Stimulated activated CD8-positive, alpha-beta memory T cell treated with anti-CD3 and anti-CD28 coated beads, Interleukin-7, amount 100 ng/mL, for 24 hours (primary cell): Measurements from ENCODE around the gene CENPP.
"Not testable (repeated sequence)": the region's sequence is repeated elsewhere in the genome, so short reads cannot be mapped to it uniquely, and the experiment has no call there.

Experiments used
- DNase-seq: peaks from one replicate; pipeline ENCODE4 v3.0.0-alpha.2; 2020; ENCODE audit warnings: low read depth

The CENPP gene

DNA sequence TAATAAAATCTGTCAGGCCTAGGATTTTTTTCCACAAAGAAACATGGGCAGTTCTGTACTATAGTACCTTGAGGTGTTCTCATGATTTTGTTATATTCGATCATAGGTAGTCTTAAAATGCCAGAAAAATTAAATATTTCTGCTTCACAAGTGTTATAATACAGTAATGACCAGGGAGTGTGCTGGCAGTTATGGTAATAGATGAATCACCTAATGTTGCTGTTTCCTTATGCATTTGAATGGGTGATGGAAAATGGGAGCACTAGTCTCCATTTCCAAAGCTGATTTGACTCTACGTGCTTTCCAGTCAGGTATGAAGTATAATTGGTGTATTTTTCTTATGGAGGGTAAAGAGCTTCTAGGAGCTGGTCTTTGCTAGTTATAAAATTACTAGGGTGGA lies 54.9 kb downstream of the CENPP start:
- no peak for DNase-seq

DNA sequence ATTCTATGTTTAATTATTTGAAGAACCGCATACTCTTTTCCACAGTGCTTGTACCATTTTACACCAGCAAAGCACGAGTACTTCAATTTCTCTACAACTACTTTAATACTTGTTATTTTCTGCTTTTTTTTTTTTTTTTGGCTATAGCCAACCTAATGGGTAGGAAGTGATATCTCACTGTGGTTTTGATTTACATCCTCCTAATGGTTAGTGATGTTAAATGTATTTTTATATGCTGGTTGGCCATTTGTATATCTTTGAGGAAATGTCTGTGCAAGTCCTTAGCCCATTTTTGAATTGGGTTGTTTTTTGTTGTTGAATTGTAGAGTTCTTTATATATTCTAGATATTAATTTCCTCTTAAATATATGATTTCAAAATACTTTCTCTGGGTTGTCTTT lies 56.0 kb downstream of the CENPP start:
- DNase-seq = no peak

DNA sequence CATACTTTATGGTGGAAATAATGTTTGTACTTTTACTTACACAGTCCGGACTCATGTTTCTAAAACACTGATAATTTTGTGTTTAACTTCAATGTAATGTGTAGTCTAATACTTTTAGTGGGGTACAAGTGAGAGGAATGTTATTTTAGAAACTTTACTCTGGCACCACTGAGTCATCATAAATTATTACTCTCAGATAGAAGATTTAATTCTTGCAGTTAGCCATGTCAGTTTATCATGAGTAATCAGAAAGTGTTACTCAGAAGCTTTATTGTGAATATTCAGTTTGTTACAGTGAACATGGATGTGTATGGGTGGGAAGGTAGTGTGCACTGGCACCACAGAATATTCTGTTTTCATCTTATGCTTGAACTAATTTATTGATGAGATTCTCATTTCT lies 58.6 kb downstream of the CENPP start:
- no peak for DNase-seq

DNA sequence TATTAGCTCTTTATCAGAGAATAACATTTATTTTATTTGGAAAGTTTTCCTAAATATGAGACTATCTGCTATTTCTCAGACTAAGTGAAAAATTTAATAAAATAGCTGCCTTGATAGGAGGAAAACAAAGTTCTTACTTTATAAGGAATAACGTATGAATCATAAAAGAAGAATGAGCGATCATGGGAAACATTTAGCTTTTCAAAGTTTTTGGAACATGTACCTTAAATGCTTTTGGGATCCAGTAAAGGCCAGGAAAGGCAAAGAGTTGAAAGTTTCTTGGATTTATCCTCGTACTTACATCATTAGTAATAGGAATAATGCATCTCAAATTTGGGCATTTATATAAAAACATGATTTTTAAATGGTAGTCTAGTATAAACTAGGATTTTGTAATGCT lies 59.2 kb downstream of the CENPP start:
- DNase-seq = no peak

DNA sequence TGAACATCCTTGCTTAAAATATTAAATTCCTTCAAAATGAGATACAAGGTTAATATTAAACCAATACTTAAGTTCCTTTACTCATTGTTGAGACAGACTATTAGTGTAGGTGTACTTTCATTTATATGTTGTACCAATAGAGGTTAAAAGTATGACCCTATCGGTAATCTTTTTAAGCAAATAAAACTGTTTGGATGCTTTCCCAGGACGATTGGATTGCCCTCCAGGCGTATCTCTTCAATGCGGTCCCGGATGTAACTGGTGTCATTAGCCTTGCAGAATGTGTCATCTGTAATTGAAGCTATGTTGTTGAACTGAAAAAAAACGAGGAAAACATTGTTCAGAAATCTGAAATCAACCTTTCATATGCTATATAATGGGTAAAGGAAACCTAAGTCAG lies 59.7 kb downstream of the CENPP start:
- no peak for DNase-seq

DNA sequence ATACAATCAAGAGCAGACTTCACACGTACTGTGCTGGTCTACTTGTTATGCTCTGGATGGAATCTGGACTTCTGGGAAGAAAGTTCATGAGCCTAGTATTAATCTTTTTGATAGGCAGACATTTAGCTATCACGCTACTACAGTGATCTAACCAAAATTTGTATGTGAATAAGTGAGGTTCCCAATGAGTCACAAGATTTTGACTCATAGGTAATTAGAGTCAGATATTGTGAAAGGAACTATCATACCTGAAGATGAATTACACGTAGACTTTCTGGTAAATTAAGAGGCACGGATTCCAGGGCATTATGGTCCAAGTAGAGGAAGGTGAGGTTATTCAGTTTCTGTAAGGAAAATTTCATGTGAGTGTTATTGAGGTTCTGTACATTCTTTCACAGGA lies 60.2 kb downstream of the CENPP start:
- no peak for DNase-seq

DNA sequence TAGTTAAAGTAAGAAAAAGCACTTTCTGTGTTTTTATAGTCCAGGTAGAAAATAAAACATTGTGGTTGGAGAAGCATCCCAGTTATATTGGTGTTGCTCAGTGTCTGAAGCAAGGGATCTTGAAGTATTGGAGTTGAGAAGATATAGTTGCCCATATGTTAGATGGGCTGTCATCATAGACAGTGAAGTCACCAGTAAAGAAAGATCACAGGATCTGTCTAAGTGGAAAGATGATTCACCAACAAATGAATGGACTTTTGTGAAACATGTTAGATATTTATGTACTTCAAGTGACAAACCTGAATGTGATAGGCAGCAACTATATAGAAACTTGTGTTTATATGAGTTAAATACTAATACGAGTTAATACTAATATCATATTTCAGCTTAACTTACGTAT lies 66.9 kb downstream of the CENPP start:
- no peak for DNase-seq

DNA sequence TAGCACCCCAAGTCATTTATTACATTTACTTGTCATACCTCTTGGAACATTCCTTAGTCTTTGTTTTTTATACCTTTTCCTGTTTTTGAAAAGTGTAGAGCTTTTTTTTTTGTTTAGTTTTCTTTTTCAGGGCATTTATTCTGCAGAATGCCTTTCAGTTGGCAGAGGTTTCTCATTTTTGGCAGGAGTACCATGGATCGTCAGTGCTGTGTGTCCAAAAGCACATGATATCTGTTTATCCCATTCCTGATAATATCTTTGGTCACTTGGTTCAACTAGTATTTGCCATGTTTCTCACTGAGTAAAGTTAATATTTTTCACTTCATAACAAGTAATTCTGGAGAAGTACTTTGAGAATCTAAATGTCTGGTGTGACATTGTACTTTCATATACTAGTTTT lies 67.9 kb downstream of the CENPP start:
- no peak for DNase-seq

DNA sequence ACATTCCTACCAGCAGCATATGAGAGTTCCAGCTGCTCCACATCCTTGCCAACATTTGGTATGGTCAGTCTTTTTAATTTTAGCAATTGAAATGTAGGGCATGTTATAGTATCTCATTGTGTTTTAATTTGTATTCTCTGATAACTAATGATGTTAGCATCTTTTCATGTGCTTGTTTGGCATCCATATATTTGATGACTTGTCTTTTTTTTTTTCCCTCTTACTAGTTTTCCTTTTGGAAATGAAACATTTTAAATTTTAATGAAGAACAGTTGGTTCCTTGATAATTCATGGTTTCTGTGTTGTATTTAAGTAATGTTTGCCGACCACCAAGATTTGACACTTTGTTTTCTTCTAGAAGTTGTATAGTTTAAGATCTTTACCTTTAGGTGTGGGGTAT lies 69.9 kb downstream of the CENPP start:
- DNase-seq = no peak

DNA sequence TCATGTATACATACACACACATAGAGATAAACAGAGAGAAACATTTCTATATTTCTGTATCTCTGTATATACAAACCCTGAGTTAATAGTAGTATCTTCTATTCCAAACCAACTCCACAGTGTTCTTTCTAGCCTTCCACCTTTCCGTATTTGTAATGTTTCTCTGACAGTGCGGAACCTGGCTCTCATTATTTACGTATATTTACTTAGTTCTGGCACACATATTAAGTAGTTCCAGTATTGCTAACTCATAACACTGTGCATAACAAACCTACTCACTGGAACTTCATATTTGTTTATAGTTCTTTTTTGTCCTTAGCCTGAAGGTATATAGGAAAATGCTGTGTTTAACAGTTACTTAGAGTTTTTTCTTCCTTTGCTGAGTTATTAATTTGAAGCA lies 72.1 kb downstream of the CENPP start:
- no peak for DNase-seq

DNA sequence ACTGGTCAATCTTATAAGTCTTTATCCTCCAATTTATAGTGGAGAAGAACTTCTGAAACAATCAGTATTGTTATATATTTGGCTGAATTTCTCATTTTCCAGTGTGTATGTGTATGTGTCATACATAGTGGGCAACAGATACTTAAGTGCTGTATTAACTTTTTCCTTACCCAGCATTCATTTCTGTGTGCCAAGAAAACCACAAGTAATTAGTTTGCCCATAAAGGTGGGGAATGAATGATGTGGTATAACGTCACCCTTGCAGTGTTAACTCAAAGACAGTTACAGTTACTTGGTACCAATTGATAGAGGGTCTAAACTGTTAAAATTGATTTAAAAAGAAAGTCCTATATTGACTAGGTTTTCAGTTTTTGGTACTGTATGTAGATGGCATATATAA lies 76.6 kb downstream of the CENPP start:
- no peak for DNase-seq

DNA sequence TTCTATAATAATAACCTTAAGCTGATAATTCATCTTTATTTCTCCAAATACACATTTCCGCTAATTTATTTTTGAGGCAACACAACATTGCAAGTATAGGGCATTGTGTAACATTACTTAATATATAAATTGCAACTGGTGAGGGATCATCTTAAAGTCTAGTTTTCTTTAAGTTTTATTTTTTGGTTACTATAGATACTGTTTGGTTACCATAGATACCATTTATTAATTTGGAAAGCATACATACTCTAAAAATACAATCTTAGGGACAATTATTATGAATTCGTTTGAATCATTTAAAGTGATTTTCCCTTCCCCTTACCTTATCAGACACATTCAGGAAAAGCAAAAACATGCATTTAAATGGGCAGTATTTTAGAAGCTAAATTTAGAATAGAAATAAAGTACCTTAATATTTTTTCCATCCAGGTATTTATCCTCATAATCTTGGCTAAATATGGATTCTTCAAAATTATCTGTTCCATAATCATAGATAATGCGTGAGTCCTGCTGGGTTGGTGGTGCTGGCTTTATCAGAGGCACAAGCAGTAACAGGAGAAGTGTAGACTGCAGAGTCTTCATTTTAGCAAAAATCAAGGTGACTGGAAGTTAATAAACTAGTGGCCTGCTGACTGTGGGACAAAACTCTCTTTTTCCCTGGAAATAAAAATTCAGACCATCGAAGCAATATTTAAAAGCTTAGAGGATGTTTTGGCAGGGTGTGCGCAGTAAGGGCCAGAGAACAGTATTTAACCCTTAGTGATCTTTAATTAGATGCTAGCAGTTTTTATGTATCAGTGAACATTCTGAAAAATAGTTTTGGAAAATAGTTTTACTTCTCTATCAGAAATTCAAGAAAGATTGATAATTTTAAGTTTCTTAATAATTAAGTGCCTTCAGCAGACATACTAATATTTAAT lies 77.3 kb downstream of the CENPP start:
- no peak for DNase-seq

DNA sequence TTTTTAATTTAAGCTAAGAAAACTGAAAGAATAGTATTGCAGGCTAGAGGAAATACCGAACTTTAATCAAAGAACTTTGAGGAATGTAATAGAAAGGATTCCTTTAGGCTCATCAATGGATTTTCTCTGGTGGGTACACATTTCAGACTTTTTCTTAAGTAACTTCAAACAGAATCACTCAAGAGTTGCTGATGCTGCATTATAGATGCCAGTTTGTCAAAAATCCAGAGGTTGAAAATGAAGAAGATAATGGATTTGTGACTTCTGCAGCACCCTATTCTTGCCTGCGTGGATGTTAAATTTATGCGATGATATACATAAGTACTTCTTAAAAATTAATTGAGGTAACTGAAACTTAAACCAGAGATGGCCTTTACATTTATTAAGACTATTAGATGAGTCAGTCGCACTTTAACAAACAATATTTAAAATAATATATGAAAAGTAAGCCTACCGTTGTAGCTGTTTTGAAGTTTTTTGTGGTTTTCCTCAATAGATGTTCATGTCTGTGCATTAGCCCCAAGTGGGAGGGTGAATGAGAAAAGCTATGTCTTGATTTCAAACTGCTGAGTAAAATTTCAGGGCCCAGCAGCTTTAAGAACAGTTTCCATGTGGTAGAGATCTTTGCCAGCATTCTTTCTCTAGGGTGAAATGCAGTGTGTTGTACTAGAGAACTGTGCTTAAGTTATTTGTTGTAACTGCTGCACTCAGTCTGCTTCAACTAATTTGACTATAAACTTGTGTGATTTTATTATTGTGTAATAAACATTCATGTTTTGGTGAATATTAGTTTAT lies 78.5 kb downstream of the CENPP start, which contains the start of gene OGN:
Gene OGN, minus strand, starts transcription at position 537 of the 795 bp plus-strand sequence. CDS start 1,171 bp downstream, outside the sequence.
- DNase-seq = no peak

DNA sequence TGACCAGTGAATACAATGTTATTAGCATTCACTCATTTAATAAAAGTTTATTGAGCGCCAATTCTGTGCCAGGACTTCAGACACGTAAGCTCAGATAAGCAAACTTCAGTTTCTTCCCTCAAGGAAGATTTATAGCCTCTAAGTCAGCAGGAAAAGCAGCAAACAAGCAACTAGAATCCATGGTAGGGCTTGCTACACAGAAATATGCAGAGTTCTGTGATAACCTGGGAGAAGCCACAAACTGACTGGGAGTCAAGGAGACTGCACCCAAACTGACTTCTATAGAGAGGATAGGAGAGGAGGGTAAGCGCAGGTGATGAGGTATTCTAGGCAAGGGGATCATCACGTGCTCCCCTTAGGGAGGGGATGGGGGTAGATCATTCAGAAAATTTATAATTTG lies 80.1 kb downstream of the CENPP start:
- no peak for DNase-seq

DNA sequence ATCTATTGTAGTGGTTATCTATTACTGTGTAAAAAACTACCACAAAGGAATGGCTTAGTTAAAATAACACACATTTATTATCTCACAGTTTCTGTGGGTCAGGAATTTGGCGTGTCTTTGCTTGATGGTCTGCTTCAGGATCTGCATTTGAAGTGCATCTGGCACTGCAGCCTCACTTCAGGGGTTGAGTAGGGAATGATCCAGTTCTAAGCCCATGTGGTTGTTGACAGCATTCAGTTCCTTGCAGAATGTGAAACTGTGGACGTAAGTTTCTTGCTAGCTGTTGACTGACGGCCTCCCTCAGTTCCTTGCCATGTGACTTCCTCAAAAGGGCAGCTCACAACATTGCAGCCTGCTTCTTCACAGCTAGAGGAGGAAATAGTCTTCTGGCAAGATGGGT lies 80.7 kb downstream of the CENPP start:
- no peak for DNase-seq

DNA sequence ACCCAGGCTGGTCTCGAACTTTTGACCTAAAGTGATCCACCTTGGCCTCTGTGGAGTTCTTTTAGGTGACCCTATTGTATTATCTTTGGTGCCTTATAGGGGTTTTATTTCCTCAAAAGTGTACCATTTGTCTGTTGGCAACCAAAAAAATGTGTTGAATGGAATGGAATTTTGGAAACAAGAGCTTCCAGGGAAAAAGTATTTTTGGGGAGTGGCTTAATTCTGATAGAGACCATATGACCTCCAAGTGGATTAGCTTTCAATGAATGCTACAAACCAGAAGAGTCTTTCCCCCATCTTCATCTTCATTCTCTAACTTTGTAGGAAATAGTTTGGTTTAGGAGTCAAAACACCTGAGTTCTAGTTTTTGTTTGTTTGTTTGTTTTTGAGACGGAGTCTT lies 82.1 kb downstream of the CENPP start:
- DNase-seq = no peak

DNA sequence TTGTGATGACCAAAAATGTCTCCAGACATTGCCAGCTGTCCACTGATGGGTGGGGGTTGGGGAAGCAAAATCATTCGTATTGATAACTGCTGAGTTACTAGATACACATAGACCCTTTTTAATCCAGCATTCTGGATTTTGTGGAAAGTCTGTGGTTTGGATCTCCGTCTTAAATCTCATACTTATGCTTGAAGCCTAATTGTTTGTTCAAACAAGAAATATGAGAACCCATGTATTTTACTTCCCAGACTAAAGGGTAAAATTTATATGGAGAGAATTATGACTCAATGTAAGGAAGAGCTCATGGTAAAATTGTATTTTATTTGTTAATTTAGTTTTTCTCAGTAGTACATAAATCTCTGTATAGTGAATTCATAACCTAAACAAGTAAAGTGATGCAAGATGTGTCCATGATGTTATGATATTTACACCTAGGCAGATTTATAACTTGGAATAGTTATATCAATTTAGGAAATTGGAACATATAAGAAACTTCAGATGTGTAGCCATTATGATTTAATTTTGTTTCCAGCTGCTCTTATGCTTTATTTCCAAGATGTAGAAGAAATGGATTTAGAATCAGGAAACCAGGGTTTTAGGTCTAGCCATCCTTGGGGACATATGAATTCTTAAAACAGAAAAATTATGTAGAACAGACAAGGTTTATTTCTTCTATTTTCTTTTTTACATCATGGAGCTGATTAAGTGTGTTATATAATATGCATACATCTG lies 83.2 kb downstream of the CENPP start:
- DNase-seq = no peak

DNA sequence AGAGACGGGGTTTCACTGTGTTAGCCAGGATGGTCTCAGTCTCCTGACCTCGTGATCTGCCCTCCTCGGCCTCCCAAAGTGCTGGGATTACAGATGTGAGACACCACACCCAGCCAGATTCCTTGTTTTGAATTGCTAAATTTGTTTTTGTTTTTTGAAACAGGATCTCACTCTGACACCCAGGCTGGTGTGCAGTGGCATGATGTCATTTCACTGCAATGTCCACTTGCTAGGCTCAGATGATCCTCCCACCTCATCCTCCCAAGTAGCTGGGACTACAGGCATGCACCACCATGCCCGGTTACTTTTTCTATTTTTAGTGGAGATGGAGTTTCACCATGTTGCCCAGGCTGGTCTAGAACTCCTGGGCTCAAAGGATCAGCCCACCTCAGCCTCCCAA lies 85.4 kb downstream of the CENPP start:
- DNase-seq = not testable (repeated sequence)

DNA sequence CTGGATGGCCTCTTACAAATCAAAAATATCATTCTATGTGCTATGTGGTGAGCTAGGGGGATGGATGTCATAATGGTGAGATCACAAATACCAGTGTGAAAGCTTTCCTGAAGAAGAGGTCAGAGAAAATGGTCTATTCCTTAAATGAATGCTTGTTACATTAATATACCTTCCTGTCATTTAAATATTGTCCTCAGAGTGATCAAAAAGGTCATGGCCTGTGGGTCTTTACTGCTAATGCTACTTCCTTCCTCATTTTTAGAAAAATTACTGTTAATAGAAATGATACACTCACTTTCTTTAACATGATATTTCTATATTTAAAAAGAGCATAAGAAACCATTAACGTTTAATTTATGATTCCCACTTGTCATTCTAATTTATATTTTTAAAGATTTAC lies 88.8 kb downstream of the CENPP start:
- DNase-seq = no peak

DNA sequence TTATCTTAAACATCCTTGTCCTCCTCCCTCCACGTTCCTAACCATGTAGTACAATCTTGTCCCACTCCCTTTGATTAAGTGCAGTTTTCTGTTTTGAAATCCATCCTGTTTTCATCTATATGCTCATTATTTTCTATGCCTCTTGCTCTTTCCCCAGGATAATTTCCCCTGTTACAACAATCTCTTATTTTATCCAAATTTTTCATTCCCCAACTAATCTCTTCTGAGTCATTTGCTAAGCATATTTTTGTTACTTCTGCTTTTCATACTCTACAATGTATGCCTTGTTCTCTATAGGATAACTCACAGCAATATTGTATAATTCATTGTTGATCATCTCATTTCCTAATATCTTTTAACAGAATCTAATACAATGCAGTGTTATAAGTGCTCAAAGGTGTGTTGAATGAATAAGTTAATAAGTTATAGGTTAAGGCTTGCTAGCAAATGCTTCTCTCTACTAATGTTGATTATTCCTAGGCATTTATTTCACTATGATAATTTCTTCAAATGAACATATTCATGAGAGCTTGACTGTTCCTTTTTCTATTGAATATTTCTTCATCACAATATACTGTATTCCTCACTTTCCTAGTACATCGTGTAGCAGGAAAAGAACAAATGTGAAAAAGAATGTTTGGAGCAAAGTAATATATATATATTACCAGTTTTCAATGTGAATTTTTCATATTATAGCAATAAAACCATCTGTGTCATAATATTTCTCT lies 97.0 kb downstream of the CENPP start:
- no peak for DNase-seq

DNA sequence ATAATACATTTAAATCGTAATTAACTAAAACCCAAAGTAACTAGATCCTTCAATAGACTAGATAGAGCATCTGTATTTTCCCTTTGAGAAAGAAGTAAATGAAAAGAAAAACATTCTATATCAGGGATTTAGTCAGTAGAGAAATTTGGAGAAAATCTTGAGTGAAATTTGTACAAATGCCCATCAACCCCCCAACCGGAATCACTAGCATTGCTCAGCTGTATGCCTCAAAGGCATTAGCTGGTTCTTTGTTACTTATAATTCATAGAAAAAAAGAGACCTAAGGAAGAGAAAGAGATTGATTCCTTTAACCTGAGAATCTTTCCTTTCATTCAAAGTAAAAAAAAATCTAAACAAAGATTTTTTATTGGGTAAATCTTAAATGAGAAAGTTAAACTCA lies 97.9 kb downstream of the CENPP start:
- no peak for DNase-seq

DNA sequence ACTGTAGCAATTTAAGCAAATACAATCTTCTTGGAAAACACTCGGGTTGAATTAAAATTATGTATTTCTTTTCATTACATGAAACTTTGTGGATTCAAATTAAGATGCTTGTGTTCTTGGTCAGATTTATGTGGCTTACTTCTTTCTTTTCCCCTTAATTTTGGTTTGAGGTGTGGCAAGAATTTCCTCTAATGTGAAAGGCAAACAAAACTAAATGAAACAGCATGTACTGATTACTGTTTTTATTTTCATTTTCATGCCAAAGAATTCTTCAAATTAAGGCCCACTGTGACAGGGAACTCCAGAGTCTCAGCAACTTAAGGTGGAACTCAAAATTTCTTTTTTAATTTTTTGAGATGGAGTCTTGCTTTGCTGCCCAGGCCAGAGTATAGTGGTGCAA lies 98.6 kb downstream of the CENPP start, which contains the start of gene OMD:
Gene OMD, minus strand, starts transcription at position 132 of the 400 bp plus-strand sequence. CDS start 6,913 bp downstream, outside the sequence.
- DNase-seq = no peak
